GM08714 (cell line): ENCODE results near the gene POLA1.
"Not testable (repeated sequence)": the region's sequence is repeated elsewhere in the genome, so short reads cannot be mapped to it uniquely, and the experiment has no call there.

ENCODE experiments used
- H3K4me3 ChIP-seq: fragments of 200-500 bp; sonication (Bioruptor generic); 2 replicates; pipeline ENCODE4 v1.5.1; 2014; ENCODE audit warnings: mild to moderate bottlenecking, low read length, inconsistent platforms
- ZNF274 ChIP-seq: IDR thresholded peaks from 2 replicates; pipeline ENCODE4 v1.6.1; 2012; ENCODE audit warnings: mild to moderate bottlenecking, low read depth, low read length

The POLA1 gene

GRCh38 chrX:24860140-24860539 lies 166.4 kb downstream of the POLA1 start:
- no peak overlapping the region for H3K4me3 ChIP-seq
- TF ChIP-seq ZNF274 = no peak

GRCh38 chrX:24862343-24862742 lies 168.6 kb downstream of the POLA1 start:
- no peak overlapping the region for H3K4me3 ChIP-seq
- TF ChIP-seq ZNF274 = no peak

GRCh38 chrX:24863779-24864178 lies 170.1 kb downstream of the POLA1 start:
- not testable (repeated sequence) for H3K4me3 ChIP-seq

- TF ChIP-seq ZNF274 = no peak
- H3K4me3 ChIP-seq = no peak overlapping the region
Measured at GRCh38 chrX:24870143-24870542, 176.4 kb downstream of the POLA1 start.

- no peak for TF ChIP-seq ZNF274
- no peak overlapping the region for H3K4me3 ChIP-seq
Measured at GRCh38 chrX:24874604-24875247, 181.0 kb downstream of the POLA1 start.

- H3K4me3 ChIP-seq = no peak overlapping the region
- TF ChIP-seq ZNF274 = no peak
Measured at GRCh38 chrX:24876530-24877287, 183.0 kb downstream of the POLA1 start.

GRCh38 chrX:24877288-24877664 lies 183.6 kb downstream of the POLA1 start:
- H3K4me3 ChIP-seq = no peak overlapping the region
- TF ChIP-seq ZNF274 = no peak

GRCh38 chrX:24877854-24878650 lies 184.3 kb downstream of the POLA1 start:
- no peak for TF ChIP-seq ZNF274
- no peak overlapping the region for H3K4me3 ChIP-seq

- TF ChIP-seq ZNF274 = no peak
- H3K4me3 ChIP-seq = no peak overlapping the region
Measured at GRCh38 chrX:24879679-24880078, 186.0 kb downstream of the POLA1 start.

GRCh38 chrX:24886916-24887315 lies 193.2 kb downstream of the POLA1 start:
- no peak for TF ChIP-seq ZNF274
- no peak overlapping the region for H3K4me3 ChIP-seq

- no peak overlapping the region for H3K4me3 ChIP-seq
- TF ChIP-seq ZNF274 = no peak
Measured at GRCh38 chrX:24890677-24891076, 197.0 kb downstream of the POLA1 start.

GRCh38 chrX:24899391-24899790 lies 205.7 kb downstream of the POLA1 start:
- TF ChIP-seq ZNF274 = no peak
- H3K4me3 ChIP-seq = no peak overlapping the region

GRCh38 chrX:24900234-24900633 lies 206.5 kb downstream of the POLA1 start:
- no peak for TF ChIP-seq ZNF274
- H3K4me3 ChIP-seq = no peak overlapping the region

- TF ChIP-seq ZNF274 = no peak
- H3K4me3 ChIP-seq = no peak overlapping the region
Measured at GRCh38 chrX:24902806-24903205, 209.1 kb downstream of the POLA1 start.

GRCh38 chrX:24918715-24919114 lies 225.0 kb downstream of the POLA1 start:
- H3K4me3 ChIP-seq = no peak overlapping the region
- TF ChIP-seq ZNF274 = no peak

- no peak overlapping the region for H3K4me3 ChIP-seq
- no peak for TF ChIP-seq ZNF274
Measured at GRCh38 chrX:24920769-24921168, 227.1 kb downstream of the POLA1 start.
